Astrocyte (in vitro differentiated cells and primary cell): Measurements from ENCODE around the gene ZC3H18. TPM values are rescaled to one million over a fixed set of nuclear protein-coding genes. Genes with fewer than 3 reads are reported as not detected.

ENCODE experiments used
- DNase-seq: peaks from one replicate; pipeline ENCODE4 v3.0.0-alpha.2; 2010; ENCODE audit warnings: low read depth
- FAIRE-seq: peaks from 2 replicates; lab custom pipeline; 2011; peaks lifted over from hg19 to GRCh38; lab: Jason Lieb, UNC
- H2AFZ ChIP-seq: 2 replicates; pipeline ENCODE4 v1.6.0; 2012; ENCODE audit warnings: low read depth, low read length, inconsistent platforms
- H3K27ac ChIP-seq: 2 replicates; pipeline ENCODE4 v1.5.1; 2011; ENCODE audit warnings: low read depth, low read length, inconsistent platforms
- H3K27me3 ChIP-seq: 2 replicates; pipeline ENCODE4 v1.6.0; 2011; ENCODE audit warnings: low read length, inconsistent platforms; ENCODE audit not compliant: insufficient read depth
- H3K36me3 ChIP-seq: 2 replicates; pipeline ENCODE4 v1.5.1; 2011; ENCODE audit warnings: low read length, inconsistent platforms; ENCODE audit not compliant: insufficient read depth
- H3K4me1 ChIP-seq: 2 replicates; pipeline ENCODE4 v1.5.1; 2011; ENCODE audit warnings: low read length, inconsistent platforms; ENCODE audit not compliant: insufficient read depth
- H3K4me2 ChIP-seq: 2 replicates; pipeline ENCODE4 v1.6.0; 2012; ENCODE audit warnings: low read length, inconsistent platforms
- H3K4me3 ChIP-seq: 2 replicates; pipeline ENCODE4 v1.5.1; 2011; ENCODE audit warnings: low read depth, mild to moderate bottlenecking, low read length, inconsistent platforms; ENCODE audit not compliant: insufficient read depth
- H3K79me2 ChIP-seq: 2 replicates; pipeline ENCODE4 v1.6.0; 2012; ENCODE audit warnings: mild to moderate bottlenecking, low read length, inconsistent platforms; ENCODE audit not compliant: insufficient read depth
- H3K9ac ChIP-seq: 2 replicates; pipeline ENCODE4 v1.6.0; 2012; ENCODE audit warnings: mild to moderate bottlenecking, low read length, inconsistent platforms
- H3K9me3 ChIP-seq: 2 replicates; pipeline ENCODE4 v1.5.1; 2012; ENCODE audit warnings: low read depth, mild to moderate bottlenecking, low read length, inconsistent platforms; ENCODE audit not compliant: insufficient read depth
- H4K20me1 ChIP-seq: 2 replicates; pipeline ENCODE4 v1.6.0; 2012; ENCODE audit warnings: low read length, inconsistent platforms; ENCODE audit not compliant: insufficient read depth
- H3K27ac Mint-ChIP-seq: one replicate; pipeline ENCODE4 v1.8.0; 2021; ENCODE audit warnings: mild to moderate bottlenecking, mixed read lengths; ENCODE audit not compliant: unreplicated experiment
- H3K27me3 Mint-ChIP-seq: one replicate; pipeline ENCODE4 v1.8.0; 2021; ENCODE audit warnings: low read depth, mixed read lengths; ENCODE audit not compliant: unreplicated experiment
- H3K36me3 Mint-ChIP-seq: one replicate; pipeline ENCODE4 v1.8.0; 2021; ENCODE audit warnings: low read depth, mixed read lengths; ENCODE audit not compliant: unreplicated experiment
- H3K4me1 Mint-ChIP-seq: one replicate; pipeline ENCODE4 v1.8.0; 2021; ENCODE audit warnings: low read depth, mixed read lengths; ENCODE audit not compliant: unreplicated experiment
- H3K4me3 Mint-ChIP-seq: one replicate; pipeline ENCODE4 v1.8.0; 2021; ENCODE audit warnings: mild to moderate bottlenecking, moderate library complexity, mixed read lengths; ENCODE audit not compliant: unreplicated experiment
- H3K9me3 Mint-ChIP-seq: one replicate; pipeline ENCODE4 v1.8.0; 2021; ENCODE audit warnings: mild to moderate bottlenecking, mixed read lengths; ENCODE audit not compliant: unreplicated experiment
- CTCF ChIP-seq: IDR thresholded peaks from 2 replicates; pipeline ENCODE4 v1.5.1; 2011; ENCODE audit warnings: low read depth, mild to moderate bottlenecking, inconsistent platforms, low read length, moderate library complexity; ENCODE audit not compliant: insufficient read depth
- EZH2 ChIP-seq: IDR thresholded peaks from 2 replicates; pipeline ENCODE4 v1.6.1; 2012; ENCODE audit warnings: mild to moderate bottlenecking, low read length, inconsistent platforms; ENCODE audit not compliant: insufficient read depth
- total RNA-seq: library from RNA; stranded (reverse); gene quantifications from 2 replicates; pipeline ENCODE4 v1.2.1, GENCODE V29; 2021

ZC3H18 gene
- total RNA-seq, 1 donor from 2014 or later = 32.8 TPM

- H3K9me3 ChIP-seq = no peaks in the 10 kb centered on the region
- DNase-seq (no peak), FAIRE-seq (no peak)
- H4K20me1 ChIP-seq = peaks cover 91% of the 10 kb centered on the region
- no peak overlapping the region for H2AFZ ChIP-seq
- H3K9ac ChIP-seq = no peak overlapping the region
- no peak overlapping the region for H3K4me2 ChIP-seq
- peaks cover 97% of the 10 kb centered on the region for H3K79me2 ChIP-seq
- H3K4me3 Mint-ChIP-seq = no peak overlapping the region
- H3K9me3 Mint-ChIP-seq = no peaks in the 10 kb centered on the region
- no peaks in the 10 kb centered on the region for H3K4me1 ChIP-seq
- H3K4me3 ChIP-seq = no peak overlapping the region
- H3K36me3 Mint-ChIP-seq = peaks cover 10% of the 10 kb centered on the region
- H3K27ac Mint-ChIP-seq = no peak overlapping the region
- TF ChIP-seq EZH2 (no peak), CTCF (no peak)
- no peaks in the 10 kb centered on the region for H3K4me1 Mint-ChIP-seq
- no peaks in the 10 kb centered on the region for H3K27me3 Mint-ChIP-seq
- H3K27me3 ChIP-seq = no peaks in the 10 kb centered on the region
- peaks cover 18% of the 10 kb centered on the region for H3K36me3 ChIP-seq
- H3K27ac ChIP-seq = no peak overlapping the region
Observed at GRCh38 chr16:88581033-88581432, 10.8 kb downstream of the ZC3H18 start.

- TF ChIP-seq EZH2 (no peak), CTCF (no peak)
- no peaks in the 10 kb centered on the region for H3K4me1 ChIP-seq
- peaks cover 87% of the 10 kb centered on the region for H4K20me1 ChIP-seq
- peaks cover 83% of the 10 kb centered on the region for H3K79me2 ChIP-seq
- H3K27ac ChIP-seq = no peak overlapping the region
- no peak overlapping the region for H3K4me2 ChIP-seq
- Mint-ChIP-seq H3K36me3 (peaks cover 16% of the 10 kb centered on the region), H3K27me3 (no peaks in the 10 kb centered on the region), H3K9me3 (no peaks in the 10 kb centered on the region), H3K4me3 (no peak overlapping the region), H3K27ac (no peak overlapping the region), H3K4me1 (no peaks in the 10 kb centered on the region)
- H3K27me3 ChIP-seq = no peaks in the 10 kb centered on the region
- H2AFZ ChIP-seq = no peak overlapping the region
- H3K9me3 ChIP-seq = no peaks in the 10 kb centered on the region
- H3K9ac ChIP-seq = no peak overlapping the region
- FAIRE-seq (no peak), DNase-seq (no peak)
- H3K4me3 ChIP-seq = no peak overlapping the region
- H3K36me3 ChIP-seq = peaks cover 22% of the 10 kb centered on the region
Observed at GRCh38 chr16:88582912-88583575, 12.8 kb downstream of the ZC3H18 start.

GRCh38 chr16:88584676-88585075 lies 14.5 kb downstream of the ZC3H18 start:
- DNase-seq = no peak
- TF ChIP-seq EZH2 = no peak
- TF ChIP-seq CTCF = no peak
- Histone ChIP-seq H2AFZ (no peak overlapping the region), H4K20me1 (peaks cover 84% of the 10 kb centered on the region), H3K36me3 (peaks cover 16% of the 10 kb centered on the region), H3K4me1 (no peaks in the 10 kb centered on the region), H3K27ac (no peak overlapping the region), H3K79me2 (peaks cover 70% of the 10 kb centered on the region), H3K4me3 (no peak overlapping the region), H3K9me3 (no peaks in the 10 kb centered on the region), H3K9ac (no peak overlapping the region), H3K27me3 (no peaks in the 10 kb centered on the region), H3K4me2 (no peak overlapping the region)
- Mint-ChIP-seq H3K27ac (no peak overlapping the region), H3K36me3 (peaks cover 20% of the 10 kb centered on the region), H3K4me3 (no peak overlapping the region), H3K9me3 (no peaks in the 10 kb centered on the region), H3K4me1 (no peaks in the 10 kb centered on the region), H3K27me3 (no peaks in the 10 kb centered on the region)
- FAIRE-seq = no peak
